ENCODE data around the gene MYDGF.

DNA sequence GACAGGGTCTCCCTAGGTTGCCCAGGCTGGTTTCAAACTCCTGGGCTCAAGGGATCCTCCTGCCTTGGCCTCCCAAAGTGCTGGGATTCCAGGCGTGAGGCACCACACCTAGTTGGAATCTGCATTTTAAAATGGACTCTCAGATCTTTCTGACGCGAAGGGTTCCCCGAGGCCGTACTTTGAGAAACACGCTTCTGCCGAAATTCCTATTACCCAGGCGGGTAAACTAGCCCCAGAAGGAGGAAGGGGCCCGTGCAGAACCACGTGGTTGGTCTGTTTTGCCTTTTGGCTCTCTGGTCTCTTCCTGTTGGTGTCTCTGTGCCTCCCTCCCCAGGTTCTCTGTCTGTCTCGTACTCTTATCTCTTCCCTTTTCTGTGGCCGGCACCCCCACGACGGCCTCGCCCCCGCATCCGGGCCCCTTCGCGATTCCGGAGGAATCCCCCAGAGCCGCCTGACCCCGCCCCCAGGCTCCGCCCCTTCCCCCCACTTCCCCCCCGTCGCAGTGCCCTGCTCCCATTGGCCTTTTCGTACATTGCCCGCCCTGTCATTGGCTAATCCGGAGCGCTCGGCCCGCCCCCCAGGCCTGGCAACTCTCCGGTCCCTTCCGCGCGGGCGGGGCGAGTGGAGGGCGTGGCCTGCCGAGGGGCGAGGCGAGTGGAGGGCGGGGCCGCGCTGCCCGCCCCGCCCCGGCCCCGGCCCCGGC, 31.2 kb downstream of the MYDGF start, which contains the start of gene TNFAIP8L1:
- TF ChIP-seq, protein P1, sequence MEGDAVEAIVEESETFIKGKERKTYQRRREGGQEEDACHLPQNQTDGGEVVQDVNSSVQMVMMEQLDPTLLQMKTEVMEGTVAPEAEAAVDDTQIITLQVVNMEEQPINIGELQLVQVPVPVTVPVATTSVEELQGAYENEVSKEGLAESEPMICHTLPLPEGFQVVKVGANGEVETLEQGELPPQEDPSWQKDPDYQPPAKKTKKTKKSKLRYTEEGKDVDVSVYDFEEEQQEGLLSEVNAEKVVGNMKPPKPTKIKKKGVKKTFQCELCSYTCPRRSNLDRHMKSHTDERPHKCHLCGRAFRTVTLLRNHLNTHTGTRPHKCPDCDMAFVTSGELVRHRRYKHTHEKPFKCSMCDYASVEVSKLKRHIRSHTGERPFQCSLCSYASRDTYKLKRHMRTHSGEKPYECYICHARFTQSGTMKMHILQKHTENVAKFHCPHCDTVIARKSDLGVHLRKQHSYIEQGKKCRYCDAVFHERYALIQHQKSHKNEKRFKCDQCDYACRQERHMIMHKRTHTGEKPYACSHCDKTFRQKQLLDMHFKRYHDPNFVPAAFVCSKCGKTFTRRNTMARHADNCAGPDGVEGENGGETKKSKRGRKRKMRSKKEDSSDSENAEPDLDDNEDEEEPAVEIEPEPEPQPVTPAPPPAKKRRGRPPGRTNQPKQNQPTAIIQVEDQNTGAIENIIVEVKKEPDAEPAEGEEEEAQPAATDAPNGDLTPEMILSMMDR (conservative IDR thresholded peaks at IDR 0.05) = no peak
- TF ChIP-seq ZFX (IDR thresholded peaks at IDR 0.05) = no peak

Measured in C4-2B (cell line).